Activated CD4-positive, alpha-beta T cell treated with anti-CD3 and anti-CD28 coated beads for 1 hour (primary cell): ENCODE results near the gene HDLBP.
"Not testable (repeated sequence)": the region's sequence is repeated elsewhere in the genome, so short reads cannot be mapped to it uniquely, and the experiment has no call there.

Experiments
- DNase-seq: peaks from one replicate; pipeline ENCODE4 v3.0.0-alpha.2; 2020

HDLBP gene

DNA sequence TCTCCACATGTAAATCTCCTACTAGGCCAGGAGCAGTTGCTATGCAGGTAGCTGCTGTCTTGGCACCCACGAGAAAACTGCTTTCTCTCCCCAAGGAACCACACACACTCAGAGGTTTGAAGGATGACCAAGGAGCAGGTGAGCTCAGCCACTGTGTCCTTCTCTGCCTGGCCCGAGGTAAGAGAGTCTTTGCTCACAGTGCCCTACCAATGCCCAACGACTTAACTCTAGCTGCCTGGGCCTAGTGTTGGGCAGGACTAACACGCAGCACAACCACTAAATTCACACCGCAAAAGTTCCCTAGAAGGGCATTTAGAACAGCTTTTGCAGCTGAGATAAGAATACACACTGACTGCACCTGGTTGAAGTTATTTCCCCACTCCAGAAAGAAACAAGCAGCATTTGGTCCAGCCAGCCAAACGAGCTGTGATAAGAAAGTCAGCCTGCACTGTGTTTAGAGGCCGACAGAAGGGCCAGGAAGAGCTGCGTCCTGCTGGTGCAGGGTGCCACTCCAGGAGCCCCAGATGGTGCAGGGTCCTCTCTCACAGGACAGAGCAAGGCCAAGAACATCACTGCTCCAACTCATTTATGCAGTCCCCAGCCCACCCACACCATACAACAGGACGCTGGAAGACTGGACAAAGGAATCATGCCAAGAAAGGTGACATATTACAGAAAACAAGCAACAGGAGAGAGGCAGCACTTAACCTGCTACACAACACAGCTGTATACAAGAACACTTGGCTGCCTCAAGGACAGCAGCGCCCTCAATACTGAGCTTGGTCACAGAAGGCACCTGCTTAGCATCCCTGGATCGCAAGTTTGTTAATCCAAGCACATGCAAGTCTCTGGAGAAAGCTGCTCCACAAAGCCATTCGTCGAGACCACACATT, 12.5 kb downstream of the HDLBP start:
- no peak for DNase-seq

DNA sequence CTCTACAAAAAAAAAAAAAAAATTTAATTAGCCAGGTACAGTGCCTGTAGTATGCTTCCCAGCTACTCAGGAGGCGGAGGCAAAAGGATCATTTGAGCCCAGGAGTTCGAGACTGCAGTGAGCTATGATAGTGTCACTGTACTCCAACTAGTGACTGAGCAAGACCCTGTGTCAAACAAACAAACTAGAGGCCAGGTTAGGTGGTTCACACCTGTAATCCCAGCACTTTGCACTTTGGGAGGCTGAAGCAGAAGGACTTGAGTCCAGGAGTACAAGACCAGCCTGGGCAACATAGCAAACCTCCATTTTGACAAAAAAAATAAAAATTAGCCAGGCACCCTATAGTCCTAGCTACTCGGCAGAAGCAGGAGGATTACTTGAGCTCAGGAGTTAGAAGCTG, 13.4 kb downstream of the HDLBP start:
- no peak for DNase-seq

DNA sequence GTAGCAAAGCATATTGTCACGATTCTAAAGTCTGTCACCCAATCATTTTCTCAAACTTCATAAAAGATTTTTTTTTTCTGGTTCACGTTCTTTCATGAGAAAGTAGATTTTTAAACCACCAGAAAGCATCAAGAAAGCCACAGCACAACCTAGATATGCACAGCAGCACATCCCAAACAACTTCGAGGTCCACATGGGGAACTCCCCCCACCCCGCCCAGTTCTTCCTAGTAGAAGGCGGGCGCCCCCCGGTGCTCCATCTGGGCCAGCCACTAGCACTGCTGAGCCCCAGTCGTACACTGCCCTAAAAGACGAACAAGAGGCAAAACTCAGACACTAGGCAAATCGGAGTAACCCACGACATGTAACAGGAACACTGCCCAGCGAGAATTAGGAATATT, 15.5 kb downstream of the HDLBP start:
- no peak for DNase-seq

DNA sequence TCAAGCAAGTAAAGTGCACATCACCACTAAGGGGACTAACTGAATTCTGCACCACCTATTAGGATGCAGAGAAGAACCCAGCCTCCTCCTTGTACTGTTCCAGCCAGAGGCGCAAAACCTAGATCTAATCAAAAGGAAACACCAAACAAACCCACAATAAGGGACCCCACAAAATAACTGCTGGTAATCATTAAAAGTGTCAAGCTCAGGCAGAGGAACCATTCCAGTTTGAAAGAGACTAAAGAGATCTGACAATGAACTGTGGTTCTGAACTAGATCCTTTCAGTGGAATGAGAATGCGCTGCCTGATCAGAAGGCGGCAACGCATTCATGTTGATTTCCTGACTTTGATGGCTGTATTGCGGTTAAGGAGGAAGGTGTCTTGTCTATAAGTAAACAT, 16.8 kb downstream of the HDLBP start:
- DNase-seq, result no peak

DNA sequence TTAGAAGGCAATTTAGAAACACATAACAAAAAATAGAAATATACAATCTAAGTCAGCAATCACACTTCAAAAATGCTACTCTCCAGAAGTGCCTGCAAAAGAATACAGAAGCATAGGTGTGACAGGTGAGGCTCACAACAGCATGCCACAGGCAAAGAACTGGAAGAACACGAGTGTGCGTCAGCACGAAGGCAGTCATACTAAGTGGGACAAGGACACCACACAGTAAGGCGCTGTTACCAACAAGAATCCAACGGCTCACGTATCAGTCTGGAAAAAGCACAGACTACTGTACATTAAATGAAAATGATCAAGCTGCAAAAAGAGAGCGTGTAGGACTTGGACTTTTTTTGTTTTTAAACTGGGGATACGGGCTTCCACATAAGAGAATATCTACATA, 18.7 kb downstream of the HDLBP start:
- DNase-seq, result no peak

DNA sequence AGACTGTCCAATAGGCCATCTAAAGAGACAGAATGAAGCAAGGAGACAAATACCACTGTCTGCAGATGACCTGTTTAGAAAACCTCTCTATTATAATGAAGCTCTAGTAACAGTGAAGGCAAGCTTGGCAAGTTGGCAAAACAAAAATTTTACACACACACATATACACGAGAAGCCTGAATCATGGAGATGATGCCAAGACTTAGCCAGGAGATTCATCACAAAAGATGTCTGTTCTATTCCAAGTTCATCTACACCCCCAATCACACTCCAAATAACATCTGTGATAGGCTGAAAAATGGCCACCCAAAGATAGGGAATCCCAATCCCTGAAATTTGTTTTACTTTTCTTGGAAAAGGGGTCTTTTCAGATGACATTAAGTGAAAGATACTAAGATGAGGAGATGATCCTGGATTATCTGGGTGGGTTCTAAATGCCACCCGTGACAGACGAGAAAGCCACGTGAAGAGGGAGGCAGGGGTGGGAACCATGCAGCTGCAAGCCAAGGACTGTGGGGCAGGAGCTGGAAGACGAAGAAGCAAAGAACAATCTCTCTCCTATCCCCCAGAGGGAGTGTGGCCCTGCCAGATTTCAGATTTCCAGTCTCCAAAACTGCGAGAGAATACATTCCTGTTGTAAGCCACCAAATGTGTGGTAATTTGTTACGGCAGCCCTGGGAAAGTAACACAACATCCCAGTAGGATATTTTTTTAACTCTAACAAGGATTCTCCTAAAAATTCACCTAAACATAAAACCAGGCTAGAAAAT, 20.0 kb downstream of the HDLBP start:
- no peak for DNase-seq

DNA sequence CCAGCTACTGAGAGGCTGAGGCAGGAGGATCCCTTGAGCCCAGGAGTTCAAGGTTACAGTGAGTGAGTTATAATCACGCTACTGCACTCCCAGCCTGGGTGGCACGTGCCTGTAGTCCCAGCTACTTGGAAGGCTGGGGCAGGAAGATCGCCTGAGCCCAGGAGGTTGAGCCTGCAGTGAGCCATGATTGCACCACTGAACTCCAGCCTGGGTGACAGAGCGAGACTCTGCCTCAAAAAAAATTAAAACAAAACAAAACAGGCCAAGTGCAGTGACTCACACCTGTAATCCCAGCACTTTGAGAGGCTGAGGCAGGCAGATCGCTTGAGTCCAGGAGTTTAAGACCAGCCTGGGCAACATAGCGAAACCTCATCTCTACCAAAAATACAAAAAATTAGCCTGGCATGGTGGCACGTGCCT, 22.1 kb downstream of the HDLBP start:
- DNase-seq, result not testable (repeated sequence)

DNA sequence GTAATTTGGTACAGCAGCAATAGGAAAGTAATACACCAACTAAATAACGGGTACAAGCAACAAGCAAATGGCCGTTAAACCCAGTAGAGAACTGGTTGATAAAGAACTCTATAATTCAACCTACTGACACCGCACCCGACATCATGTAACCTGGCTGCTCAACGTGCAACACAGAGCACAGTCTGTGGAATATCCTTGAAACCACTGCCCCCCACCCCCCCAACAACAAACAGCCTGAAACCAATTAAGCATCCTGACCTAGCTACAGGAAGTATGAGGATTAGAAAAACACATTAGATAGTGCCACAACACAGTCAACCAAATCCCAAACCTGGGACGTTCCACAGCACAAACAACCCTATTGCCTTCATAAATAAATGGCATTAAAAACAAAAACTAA, 23.5 kb downstream of the HDLBP start:
- DNase-seq, result no peak

DNA sequence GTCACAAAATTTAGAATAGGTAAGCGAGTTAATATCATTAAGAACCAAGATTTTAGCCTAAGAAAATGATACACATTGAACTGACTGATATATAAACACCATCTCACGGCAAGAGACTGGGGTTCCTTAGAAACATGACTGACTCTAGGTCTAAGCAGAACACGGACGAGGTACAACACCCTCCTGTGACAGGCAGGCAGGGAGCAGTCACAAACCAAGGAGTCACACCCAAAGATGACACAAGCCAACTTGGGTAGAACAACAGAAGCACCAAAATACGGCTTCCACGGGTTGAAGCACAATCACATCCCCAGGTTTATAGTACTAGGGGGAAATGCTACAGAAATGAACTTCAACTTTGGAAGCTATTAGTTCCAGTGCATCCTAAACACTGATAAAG, 24.3 kb downstream of the HDLBP start:
- no peak for DNase-seq

DNA sequence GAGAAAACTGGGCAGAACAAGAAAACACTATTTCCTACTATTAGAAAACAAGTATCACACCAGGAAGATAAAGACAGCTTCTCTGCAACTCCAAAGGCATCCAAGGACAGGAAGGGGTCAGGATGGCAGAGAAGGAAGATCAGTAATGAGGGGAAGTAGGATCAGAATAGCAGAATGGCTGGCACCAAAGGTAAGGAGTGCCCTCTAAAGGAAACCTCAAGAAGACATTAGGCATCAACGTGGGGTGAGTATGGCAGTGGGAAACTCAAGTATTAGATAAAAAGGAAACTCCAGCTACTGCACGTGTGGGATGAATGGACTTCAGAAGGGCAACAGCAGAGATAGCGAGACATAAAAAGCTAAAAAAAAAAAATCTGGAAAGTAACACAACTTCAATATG, 25.9 kb downstream of the HDLBP start:
- no peak for DNase-seq

DNA sequence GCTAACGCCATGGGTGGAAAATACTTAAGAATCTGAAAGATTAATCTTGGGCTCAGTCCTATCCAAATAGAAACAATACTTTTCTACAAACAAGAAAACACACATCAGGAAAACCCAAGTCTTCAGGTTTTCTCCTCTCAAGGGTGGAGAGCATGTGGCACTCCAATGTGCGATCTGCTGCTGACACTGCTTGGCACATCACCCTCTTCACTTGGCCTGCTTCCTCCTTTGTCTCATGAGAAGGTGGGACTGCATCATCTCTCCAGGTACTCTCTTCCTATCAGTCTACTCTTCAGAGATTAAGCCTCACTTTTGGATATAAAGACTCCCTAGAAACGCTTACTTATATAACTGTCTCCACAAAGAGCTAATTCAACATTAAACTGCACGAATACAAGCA, 26.4 kb downstream of the HDLBP start:
- no peak for DNase-seq

DNA sequence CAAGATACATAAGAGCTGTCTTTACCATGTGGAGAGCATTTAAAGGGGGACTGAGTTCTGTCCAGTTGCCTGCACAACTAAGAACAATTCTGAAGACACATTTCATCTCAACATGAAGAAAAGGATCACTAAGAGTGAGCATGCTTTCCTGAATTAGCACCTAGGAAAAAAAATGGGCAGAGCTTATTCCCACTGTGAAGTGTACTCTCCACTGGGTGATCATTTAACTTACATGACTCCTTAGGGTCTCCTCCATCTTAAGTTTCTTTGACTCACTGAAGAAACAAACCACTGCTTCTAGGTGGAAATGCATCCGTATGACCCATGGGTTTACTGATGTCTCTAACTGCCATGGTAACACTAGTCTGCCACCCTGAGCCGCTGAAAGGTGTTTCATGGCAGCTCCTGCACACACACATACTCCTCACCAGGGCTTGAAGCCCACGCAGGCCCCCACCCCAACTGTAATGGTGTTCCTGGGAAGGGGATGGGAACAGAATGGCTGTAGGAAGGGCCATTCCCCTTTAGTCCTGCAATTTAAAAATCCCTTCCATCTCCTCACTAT, 27.1 kb downstream of the HDLBP start:
- no peak for DNase-seq

DNA sequence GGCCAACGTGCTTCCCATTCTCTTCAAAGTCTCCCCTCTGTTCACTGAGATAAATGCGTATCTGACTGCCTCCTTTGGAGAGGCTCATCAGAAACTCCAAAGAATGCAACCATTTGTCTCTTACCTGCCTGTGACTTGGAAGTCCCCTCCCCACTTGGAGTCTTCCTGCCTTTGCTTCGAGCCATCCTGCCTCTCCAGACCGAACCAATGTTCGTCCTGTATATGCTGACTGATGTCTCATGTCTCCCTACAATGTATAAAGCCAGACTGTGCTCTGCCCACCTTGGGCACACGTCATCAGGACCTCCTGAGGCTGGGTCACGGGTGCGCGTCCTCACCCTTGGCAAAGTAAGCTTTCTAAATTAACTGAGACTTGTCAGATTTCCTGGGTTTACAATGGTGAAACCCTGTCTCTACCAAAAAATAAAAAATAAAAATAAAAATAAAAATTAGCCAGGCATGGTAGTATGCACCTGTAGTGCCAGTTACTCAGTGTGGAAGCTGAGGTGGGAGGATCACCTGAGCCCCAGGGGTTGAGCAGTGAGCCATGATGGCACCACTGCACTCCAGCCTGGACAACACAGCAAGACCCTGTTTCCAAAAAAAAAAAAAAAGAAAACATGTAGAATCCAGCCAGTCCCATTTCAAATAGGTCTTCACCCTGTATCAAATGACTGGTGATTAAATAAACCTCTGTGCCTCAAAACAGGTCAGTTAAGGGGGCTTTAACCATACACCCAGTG, 29.0 kb downstream of the HDLBP start:
- no peak for DNase-seq

DNA sequence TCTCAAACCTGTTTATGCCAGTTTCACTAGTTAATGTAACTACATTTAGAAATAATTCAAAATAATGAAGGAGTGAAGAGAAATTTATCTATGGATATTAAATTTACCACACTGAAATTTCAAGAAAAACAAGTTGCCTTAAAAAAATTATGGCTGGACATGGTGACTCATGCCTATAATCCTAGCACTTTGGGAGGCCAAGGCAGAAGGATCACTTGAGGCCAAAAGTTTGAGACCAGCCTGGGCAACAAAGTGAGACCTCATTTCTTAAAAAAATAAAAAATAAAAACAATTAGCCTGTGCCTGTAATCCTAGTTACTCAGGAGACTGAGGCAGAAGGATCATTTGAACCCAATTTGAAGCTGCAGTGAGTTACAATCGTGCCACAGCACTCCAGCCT, 29.9 kb downstream of the HDLBP start:
- DNase-seq, result no peak

DNA sequence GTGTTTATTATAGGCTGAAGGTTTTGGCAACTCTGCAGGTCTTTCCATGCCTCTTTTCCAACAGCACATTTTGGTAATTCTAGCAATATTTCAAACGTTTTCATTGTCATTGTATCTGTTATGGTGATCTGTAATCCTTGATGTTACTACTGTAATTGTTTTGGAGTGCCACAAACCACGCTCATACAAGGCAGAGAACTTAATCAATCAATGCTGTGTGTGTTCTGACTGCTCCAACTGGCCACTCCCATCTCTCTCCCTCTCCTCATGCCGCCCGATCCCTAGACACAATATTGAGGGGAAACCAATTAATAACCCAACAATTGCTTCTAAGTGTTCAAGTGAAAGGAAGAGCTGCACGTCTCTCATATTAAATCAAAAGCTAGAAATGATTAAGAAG, 32.9 kb downstream of the HDLBP start:
- no peak for DNase-seq

DNA sequence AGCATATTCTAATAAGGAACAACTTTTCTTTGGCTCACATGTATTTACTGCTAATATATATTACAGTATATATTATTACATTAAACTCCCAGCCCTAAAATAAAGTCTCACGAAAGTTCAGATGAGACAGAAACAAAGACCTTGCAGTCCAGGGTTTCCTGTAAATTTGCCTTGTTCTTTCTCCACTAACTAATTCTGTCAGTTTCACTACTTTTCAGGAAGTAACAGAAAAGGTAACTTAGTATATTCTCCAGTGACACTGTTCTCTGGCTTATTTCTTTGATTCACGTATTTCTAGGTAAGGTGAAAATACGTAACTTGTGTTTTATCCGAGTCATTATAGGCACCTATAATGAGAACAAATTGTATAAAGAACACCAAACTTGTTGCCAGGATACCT, 35.2 kb downstream of the HDLBP start:
- DNase-seq, result no peak

DNA sequence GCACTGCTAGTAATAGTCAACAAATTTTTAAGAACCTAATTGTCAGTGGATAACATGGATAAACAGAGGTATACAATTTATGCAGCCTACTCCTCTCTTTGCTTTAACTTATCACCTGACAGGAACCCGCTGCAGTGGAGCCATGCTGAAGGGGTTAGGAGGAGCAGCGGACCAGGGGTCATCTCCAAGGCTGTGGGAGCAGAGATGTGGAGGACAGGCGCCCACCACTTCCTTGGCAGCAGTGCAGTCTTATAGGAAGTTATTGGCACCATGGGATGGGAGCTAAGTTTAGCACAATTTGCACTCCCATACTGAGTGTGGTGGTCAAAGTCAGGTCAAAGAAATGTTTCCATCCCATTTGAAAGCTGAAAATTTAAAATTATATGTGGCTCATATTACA, 35.6 kb downstream of the HDLBP start:
- no peak for DNase-seq

DNA sequence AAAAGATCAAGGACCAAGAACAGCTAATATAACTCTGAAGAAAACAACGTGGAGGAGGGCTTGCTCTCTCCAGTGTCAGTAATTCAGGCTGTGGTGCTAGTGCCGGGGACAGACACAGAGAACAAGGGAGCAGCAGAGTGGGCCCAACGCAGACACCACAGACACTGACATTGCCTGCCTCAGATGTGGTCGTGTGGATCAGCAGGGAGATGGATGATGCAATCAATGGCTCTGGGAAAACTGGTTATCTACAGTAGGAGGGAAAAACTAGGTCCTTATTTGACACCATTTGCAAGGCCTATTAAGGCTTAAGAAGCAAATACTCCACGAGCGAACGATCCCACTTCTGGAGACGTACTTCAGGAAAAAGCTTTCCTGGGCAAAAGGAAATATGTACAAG, 36.1 kb downstream of the HDLBP start:
- DNase-seq, result no peak

DNA sequence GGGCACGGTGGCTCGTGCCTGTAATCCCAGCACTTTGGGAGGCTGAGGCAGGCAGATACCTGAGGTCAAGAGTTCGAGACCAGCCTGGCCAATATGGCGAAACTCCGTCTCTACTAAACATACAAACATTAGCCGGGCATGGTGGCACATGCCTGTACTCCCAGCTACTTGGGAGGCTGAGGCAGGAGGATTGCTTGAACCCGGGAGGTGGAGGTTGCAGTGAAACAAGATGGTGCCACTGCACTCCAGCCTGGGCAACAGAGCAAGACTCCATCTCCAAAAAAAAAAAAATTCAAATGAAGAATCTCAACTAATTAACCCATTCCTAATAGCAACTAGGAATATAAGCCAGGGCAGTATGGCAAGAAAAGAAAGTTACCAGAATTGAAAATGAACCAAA, 37.2 kb downstream of the HDLBP start:
- DNase-seq, result not testable (repeated sequence)

DNA sequence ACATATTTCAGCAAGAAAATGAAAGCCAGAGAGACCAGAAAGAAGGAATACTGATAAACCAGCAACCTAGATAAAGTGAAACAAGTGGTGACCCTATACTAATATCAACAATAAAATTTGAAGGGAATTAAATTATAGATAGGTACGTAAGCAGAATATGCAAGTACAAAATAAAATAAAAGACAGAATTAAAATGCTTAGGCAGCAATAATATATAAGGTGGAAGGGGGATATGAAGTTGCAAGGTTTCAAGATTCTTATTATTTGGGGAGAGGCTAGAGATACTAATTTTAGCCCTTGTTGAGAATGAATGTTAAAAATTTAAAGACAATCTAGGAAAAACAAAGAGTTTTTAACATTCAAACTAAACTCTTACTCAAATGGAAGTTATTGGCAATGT, 39.6 kb downstream of the HDLBP start:
- DNase-seq, result no peak

DNA sequence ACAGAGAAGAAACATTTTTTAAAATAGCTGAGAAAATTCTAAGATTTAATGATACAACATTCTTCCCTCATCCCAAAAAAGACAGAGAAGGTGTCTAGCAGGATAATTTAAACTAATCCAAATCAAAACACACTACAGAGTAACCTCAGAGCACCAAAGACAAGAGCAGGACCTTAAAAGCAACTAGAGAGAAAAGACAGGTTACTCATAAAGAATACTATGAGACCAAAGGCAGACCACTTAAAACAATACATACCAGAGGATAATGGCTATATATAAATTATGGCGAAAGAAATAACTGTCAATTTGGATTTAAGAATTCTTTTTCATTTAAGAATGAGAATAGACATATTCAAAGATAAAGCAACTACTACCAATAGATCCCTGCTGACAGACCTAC, 40.0 kb downstream of the HDLBP start:
- no peak for DNase-seq

DNA sequence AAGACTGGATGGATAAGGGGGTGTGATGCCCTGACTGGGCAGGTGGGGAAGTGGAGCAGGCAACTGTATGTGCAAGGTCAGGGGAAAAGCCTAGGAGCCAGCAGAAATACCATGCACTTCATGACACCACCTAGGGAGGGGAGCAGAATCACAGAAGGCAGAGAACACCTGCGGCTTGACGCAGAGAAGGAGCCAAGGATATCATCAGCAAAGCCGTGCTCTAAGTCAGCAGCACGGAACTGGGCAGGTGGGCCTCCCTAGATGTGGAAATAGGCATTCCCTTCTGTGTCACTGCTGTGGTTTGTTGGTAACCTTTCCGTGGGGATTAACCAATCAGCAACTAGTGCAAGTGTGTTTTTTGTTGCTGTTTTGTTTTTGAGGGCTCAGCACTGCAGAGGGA, 41.3 kb downstream of the HDLBP start:
- DNase-seq, result no peak
